SK-N-MC (cell line): ENCODE results near the gene GFOD2.

Source experiments
- DNase-seq: peaks from one replicate; pipeline ENCODE4 v3.0.0-alpha.2; 2011; ENCODE audit warnings: low read depth, low spot score
- H3K27ac ChIP-seq: fragments of 200-600 bp; sonication (generic); 2 replicates; pipeline ENCODE4 v1.5.1; 2016; ENCODE audit warnings: mixed run types
- H3K36me3 ChIP-seq: fragments of 200-600 bp; sonication (generic); 2 replicates; pipeline ENCODE4 v1.6.1; 2017; ENCODE audit warnings: antibody characterized with exemption, low read length, mixed read lengths; ENCODE audit not compliant: insufficient read depth
- H3K4me3 ChIP-seq: fragments of 200-600 bp; sonication (generic); 2 replicates; pipeline ENCODE4 v1.5.1; 2016
- H3K9ac ChIP-seq: fragments of 200-600 bp; sonication (generic); 2 replicates; pipeline ENCODE4 v1.8.0; 2017; ENCODE audit warnings: mixed run types, mixed read lengths; ENCODE audit not compliant: insufficient read length
- H3K9me3 ChIP-seq: fragments of 200-600 bp; sonication (generic); 2 replicates; pipeline ENCODE4 v1.6.1; 2017; ENCODE audit warnings: low read depth, mild to moderate bottlenecking, antibody characterized with exemption, low read length, moderate library complexity, mixed read lengths
- EZH2 ChIP-seq: fragments of 200-600 bp; sonication (generic); IDR thresholded peaks from one replicate; pipeline ENCODE4 v1.6.1; 2017; ENCODE audit warnings: antibody characterized with exemption
- FOXP2 ChIP-seq: optimal IDR thresholded peaks from 2 replicates; pipeline ENCODE3; 2011; ENCODE audit warnings: mild to moderate bottlenecking, moderate library complexity; ENCODE audit not compliant: insufficient read depth; ENCODE audit errors: extremely low read length, control extremely low read depth
- POLR2AphosphoS5 ChIP-seq: IDR thresholded peaks from 2 replicates; pipeline ENCODE4 v1.6.1; 2012; ENCODE audit warnings: mild to moderate bottlenecking, low read depth, low read length, borderline replicate concordance

The GFOD2 gene

DNA sequence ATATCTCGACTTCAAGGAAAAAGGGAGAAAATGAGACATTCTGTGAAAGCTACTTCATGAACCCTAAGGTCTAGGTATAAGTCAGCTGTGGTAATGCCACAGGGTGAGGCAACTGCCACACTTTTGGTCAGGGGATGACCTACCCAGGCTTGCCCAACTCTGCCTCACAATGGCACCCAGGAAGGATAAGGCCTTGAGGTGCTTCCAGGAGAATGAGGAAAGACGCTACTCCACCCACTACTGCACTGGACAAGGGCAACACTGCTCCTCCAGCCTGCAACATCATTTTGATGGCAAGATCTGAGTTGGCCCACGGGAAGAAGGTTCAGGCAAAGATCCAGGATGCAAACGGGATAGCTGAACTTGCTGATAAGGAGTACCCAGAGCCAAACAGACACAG lies 22.0 kb upstream of the GFOD2 start:
- TF ChIP-seq EZH2 (no peak), FOXP2 (no peak), POLR2AphosphoS5 (no peak)
- Histone ChIP-seq H3K4me3 (no peak overlapping the region), H3K27ac (no peak overlapping the region), H3K36me3 (no peaks in the 10 kb centered on the region), H3K9ac (no peak overlapping the region), H3K9me3 (no peaks in the 10 kb centered on the region)
- no peak for DNase-seq

DNA sequence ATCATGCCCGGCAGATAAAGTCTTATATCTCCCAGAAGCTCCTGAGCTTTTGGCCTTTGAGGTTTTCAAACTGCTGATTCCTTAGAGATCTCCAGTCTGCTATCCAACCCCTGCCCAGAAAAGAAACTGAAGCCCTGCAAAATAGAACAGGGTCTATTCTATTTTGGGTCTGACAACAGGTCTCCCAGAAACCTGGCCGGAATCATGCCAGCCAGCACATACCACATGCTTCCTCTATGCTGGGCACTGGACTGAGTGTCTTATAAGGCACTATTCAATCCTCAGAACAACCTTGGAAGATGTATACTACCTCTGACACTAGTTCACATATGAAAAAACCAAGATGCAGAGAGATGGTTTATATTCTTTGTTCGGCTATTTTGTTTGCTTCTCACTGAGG lies 21.3 kb upstream of the GFOD2 start:
- H3K4me3 ChIP-seq = no peak overlapping the region
- no peak overlapping the region for H3K9ac ChIP-seq
- TF ChIP-seq FOXP2 (no peak), POLR2AphosphoS5 (no peak), EZH2 (no peak)
- H3K36me3 ChIP-seq = no peaks in the 10 kb centered on the region
- no peak for DNase-seq
- H3K9me3 ChIP-seq = no peaks in the 10 kb centered on the region
- no peak overlapping the region for H3K27ac ChIP-seq

DNA sequence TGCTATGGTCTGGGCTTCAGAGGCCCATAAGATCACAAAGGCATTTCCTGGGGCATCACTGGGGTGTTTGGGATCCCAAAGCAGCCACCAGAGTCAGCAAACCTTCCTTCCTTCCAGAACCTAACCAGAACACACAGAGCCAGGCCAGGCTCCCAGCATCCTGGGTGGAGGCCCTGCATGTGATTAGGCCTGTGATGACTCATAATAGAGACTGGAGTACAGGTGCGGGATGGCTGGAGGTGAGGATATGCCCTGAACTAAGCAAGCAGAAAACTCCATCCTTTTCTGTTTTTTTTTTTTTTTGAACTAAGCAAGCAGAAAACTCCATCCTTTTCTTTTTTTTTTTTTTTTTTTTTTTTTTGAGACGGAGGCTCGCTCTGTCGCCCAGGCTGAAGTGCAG lies 17.7 kb upstream of the GFOD2 start:
- no peak for DNase-seq
- H3K9me3 ChIP-seq = no peaks in the 10 kb centered on the region
- no peaks in the 10 kb centered on the region for H3K36me3 ChIP-seq
- H3K9ac ChIP-seq = no peak overlapping the region
- H3K4me3 ChIP-seq = no peak overlapping the region
- TF ChIP-seq POLR2AphosphoS5 = no peak
- no peak for TF ChIP-seq FOXP2
- TF ChIP-seq EZH2 = no peak
- no peak overlapping the region for H3K27ac ChIP-seq

DNA sequence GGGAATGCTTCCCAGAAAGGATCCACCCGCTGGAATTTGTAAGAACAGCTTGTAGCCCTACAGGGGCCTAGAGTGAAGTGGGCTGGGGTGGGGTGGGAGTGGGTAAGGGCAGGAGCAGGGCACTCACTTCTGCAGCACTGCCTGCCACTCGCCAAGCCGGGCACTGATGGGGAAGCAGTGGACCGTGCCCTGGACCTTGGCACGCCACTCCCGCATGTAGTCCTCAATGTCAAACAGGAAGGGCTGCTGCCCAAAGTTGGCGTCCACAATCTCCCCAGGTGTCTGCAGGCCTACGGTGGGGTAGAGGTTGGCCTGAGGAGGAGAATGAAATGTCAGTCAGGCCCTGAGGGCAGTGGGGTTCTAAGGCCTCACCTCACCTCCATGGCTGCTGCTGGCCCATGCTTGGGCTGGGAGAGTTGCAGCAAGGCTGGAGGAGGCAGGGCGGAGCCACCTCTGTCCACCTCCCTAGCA lies 15.7 kb upstream of the GFOD2 start:
- no peak overlapping the region for H3K4me3 ChIP-seq
- H3K9me3 ChIP-seq = no peaks in the 10 kb centered on the region
- DNase-seq = no peak
- no peaks in the 10 kb centered on the region for H3K36me3 ChIP-seq
- no peak overlapping the region for H3K9ac ChIP-seq
- TF ChIP-seq FOXP2 (no peak), POLR2AphosphoS5 (no peak), EZH2 (no peak)
- H3K27ac ChIP-seq = no peak overlapping the region

DNA sequence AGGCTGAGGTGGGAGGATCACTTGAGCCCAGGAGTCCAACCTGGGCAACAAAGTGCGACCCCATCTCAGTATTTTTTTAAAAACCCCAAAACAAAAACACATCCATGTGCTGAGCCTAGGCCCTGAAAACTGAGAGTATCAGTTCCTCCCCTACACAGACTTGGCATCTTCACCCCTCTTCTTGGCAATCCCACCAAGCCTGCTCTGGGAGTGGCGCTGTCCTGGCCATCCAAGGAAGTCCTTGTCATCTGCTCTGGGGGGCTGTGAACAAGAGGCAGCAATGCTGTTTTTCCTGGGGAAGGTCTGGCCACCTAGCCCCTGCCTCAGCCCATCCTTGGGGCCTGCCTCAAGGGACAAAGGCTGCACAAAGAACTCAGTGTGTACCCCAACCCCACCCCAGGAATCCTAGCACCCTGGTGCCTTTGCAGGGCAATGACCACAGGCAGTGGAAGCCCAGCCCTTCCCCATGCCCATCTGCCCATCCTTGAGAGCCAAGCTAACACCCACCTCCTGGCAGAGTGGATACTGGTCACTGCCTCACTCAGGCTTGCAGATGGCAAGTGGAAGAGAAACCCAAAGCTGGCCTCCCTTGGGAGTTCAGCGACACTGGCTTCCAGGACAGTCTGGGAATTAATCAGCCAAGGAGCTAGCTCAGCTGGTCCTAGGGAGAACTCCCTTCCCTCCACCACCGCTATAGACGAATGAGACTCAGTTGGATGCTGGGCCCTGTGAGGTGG lies 14.8 kb upstream of the GFOD2 start:
- H3K4me3 ChIP-seq = no peak overlapping the region
- TF ChIP-seq EZH2 (no peak), FOXP2 (no peak), POLR2AphosphoS5 (no peak)
- no peak overlapping the region for H3K27ac ChIP-seq
- no peaks in the 10 kb centered on the region for H3K36me3 ChIP-seq
- no peak for DNase-seq
- H3K9me3 ChIP-seq = no peaks in the 10 kb centered on the region
- no peak overlapping the region for H3K9ac ChIP-seq

DNA sequence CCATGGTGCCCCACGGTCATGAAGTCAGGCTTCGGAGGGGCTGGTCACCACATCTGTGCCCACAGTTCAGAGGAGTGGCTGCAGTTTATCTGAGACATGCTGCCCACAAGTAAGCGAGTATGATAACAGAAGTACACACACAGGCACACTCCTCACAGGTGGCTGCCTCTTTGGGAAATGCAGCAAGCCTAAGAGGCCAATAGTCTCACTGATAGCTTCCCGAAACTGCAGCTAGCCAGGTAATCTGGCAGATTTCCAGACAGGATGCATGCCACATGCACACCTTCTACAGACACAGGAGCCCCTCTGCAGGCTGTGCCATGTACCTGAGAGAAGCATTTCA lies 12.6 kb upstream of the GFOD2 start:
- no peaks in the 10 kb centered on the region for H3K9me3 ChIP-seq
- H3K27ac ChIP-seq = no peak overlapping the region
- H3K9ac ChIP-seq = no peak overlapping the region
- DNase-seq = no peak
- TF ChIP-seq POLR2AphosphoS5 (no peak), EZH2 (no peak)
- H3K36me3 ChIP-seq = no peaks in the 10 kb centered on the region
- no peak overlapping the region for H3K4me3 ChIP-seq

DNA sequence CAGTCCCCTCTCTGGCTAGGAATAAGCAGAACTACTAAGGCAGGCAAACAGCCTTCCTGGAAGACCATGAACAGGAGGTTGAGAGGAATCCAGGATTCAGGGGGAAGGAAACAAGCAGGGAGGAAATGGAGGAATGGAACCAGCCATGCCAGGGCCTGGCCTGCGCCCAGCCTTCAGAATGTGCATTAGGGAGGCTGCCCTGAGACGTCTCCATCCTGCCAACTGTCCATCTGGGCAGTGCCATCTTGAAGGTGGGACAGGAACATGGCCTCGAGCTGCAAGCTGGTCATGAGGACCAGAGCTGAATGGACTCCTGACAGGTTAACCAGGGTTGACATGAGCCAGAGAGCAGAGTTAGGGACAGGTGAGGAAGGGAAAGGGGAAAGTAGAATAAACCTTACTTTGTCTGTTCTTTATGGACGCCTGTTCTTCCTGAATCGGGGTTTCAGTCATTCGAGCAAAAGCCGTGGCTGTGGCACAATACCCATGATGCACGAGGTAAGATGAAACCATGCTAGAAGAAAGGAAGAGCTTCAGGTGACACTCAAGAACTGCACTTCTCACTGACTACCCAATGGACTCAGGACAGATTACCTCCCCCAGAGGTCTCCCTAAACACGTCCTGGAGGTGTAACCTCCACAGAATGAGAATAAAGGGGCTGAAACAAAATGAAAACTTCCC lies 12.1 kb upstream of the GFOD2 start:
- no peak for DNase-seq
- Histone ChIP-seq H3K9ac (no peak overlapping the region), H3K36me3 (no peaks in the 10 kb centered on the region), H3K4me3 (no peak overlapping the region), H3K9me3 (no peaks in the 10 kb centered on the region), H3K27ac (no peak overlapping the region)
- no peak for TF ChIP-seq FOXP2

DNA sequence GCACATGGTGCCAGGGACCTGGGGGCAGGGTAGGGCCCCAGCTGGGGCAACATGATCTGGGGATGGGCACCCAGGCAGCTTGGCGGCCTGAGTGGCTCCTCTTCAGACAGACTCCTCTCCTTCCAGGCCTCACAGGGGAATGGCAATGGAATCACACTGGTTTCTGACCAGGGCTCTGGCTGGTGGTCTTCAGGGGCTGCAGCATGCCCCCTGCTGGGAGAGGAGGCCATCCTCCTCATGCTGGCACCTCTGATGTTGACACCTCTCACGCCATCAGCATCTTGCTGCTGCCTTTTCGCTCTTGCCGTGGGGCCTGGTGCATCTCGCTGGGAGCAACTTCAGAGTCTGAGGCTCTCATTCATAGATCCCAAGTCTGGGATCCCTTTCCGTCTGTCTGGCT lies 11.2 kb upstream of the GFOD2 start:
- Histone ChIP-seq H3K4me3 (no peak overlapping the region), H3K36me3 (no peaks in the 10 kb centered on the region), H3K9ac (no peak overlapping the region), H3K9me3 (no peaks in the 10 kb centered on the region), H3K27ac (no peak overlapping the region)
- TF ChIP-seq FOXP2 (no peak), POLR2AphosphoS5 (no peak), EZH2 (no peak)
- DNase-seq = no peak

DNA sequence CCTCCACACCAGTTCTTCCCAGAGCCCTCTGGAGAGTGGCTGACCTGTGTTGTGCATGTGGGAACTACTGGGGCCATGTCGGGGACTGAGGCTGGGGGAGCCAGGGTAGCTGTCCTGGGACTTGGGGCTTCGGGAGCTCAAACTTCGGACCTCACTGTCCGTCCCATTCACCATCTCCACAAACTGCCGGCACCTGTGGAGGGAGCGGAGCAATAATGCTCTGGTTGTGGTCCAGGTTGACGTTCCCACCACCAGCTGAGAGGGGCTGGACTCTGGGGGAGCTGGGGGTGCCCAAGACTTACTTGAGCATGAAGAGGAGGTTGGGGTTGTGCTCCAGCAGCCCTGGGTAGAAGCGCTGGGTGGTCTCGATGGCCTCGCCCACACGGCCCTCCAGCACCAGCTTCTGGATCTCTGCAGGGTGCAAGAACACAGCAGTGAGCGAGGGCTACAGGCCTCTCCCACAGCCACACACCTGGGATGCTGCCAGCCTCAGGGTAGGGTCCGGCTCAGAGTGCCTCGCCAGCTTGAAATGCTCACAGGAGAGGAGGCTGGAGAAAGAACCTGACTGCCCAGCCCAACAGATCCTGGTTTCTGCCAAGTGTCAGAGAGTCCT lies 10.6 kb upstream of the GFOD2 start:
- Histone ChIP-seq H3K27ac (no peak overlapping the region), H3K4me3 (no peak overlapping the region), H3K9me3 (no peaks in the 10 kb centered on the region), H3K9ac (no peak overlapping the region), H3K36me3 (no peaks in the 10 kb centered on the region)
- DNase-seq = no peak
- no peak for TF ChIP-seq FOXP2
